ENCODE measurements around the gene PGM2.

DNA sequence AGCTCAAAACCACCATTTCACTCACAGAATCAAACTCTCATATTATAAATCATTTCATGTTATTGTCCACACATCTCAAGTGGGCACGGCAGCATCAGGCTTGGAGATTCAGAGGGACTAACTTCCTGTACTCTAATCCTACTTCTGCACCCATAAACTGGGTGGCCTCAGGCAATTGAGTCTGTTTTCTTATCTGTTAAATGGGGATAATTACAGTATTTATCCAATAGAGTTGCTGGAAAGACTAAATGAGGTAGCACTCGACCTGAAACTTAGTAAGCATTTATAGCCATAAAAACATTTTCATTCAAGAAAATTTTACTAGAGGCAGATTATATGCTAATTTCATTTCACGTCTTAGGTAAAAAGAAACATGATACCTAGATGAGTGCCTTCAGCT, 77.4 kb downstream of the PGM2 start:
- TF ChIP-seq, protein P1, sequence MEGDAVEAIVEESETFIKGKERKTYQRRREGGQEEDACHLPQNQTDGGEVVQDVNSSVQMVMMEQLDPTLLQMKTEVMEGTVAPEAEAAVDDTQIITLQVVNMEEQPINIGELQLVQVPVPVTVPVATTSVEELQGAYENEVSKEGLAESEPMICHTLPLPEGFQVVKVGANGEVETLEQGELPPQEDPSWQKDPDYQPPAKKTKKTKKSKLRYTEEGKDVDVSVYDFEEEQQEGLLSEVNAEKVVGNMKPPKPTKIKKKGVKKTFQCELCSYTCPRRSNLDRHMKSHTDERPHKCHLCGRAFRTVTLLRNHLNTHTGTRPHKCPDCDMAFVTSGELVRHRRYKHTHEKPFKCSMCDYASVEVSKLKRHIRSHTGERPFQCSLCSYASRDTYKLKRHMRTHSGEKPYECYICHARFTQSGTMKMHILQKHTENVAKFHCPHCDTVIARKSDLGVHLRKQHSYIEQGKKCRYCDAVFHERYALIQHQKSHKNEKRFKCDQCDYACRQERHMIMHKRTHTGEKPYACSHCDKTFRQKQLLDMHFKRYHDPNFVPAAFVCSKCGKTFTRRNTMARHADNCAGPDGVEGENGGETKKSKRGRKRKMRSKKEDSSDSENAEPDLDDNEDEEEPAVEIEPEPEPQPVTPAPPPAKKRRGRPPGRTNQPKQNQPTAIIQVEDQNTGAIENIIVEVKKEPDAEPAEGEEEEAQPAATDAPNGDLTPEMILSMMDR (conservative IDR thresholded peaks at IDR 0.05; ENCODE audit: low read depth, low read length): no peak
- TF ChIP-seq EZH2 (IDR thresholded peaks at IDR 0.05; ENCODE audit: borderline replicate concordance, low read depth, low read length, poor library complexity, severe bottlenecking): no peak

Measured in A673 (cell line).